Mesendoderm (in vitro differentiated cells): ENCODE data around the gene GCNT1.
"Not testable (repeated sequence)": the region's sequence is repeated elsewhere in the genome, so short reads cannot be mapped to it uniquely, and the experiment has no call there.

Experiments used
- DNase-seq: peaks from one replicate; pipeline ENCODE4 v3.0.0; 2013
- H2AK5ac ChIP-seq: 2 replicates; pipeline ENCODE4 v1.6.1; 2013; ENCODE audit warnings: low read length, inconsistent platforms
- H2BK120ac ChIP-seq: 2 replicates; pipeline ENCODE4 v1.6.1; 2013; ENCODE audit warnings: low read depth, mild to moderate bottlenecking, low read length, moderate library complexity, mixed read lengths
- H2BK15ac ChIP-seq: replicated peaks from 2 replicates; pipeline ENCODE4 v1.6.1; 2013; ENCODE audit warnings: low read depth, mild to moderate bottlenecking, moderate library complexity
- H2BK5ac ChIP-seq: 2 replicates; pipeline ENCODE4 v1.6.1; 2013; ENCODE audit warnings: low read length, inconsistent platforms
- H3K18ac ChIP-seq: 2 replicates; pipeline ENCODE4 v1.6.1; 2013; ENCODE audit warnings: mild to moderate bottlenecking, low read length, mixed read lengths
- H3K23ac ChIP-seq: one replicate; pipeline ENCODE4 v1.6.1; 2013; ENCODE audit warnings: low read length
- H3K27ac ChIP-seq: 2 replicates; pipeline ENCODE4 v1.5.1; 2013; ENCODE audit warnings: low read depth, mild to moderate bottlenecking, inconsistent platforms, low read length, moderate library complexity
- H3K27me3 ChIP-seq: 2 replicates; pipeline ENCODE4 v1.6.1; 2013; ENCODE audit warnings: low read length, control low read depth, mild to moderate bottlenecking, inconsistent platforms; ENCODE audit not compliant: insufficient read depth, poor library complexity
- H3K36me3 ChIP-seq: 2 replicates; pipeline ENCODE4 v1.6.1; 2013; ENCODE audit warnings: low read length, inconsistent platforms; ENCODE audit not compliant: control insufficient read depth, insufficient read depth
- H3K4ac ChIP-seq: one replicate; pipeline ENCODE4 v1.6.1; 2013; ENCODE audit warnings: low read depth, mild to moderate bottlenecking, low read length, moderate library complexity
- H3K4me1 ChIP-seq: 2 replicates; pipeline ENCODE4 v1.6.1; 2013; ENCODE audit warnings: low read depth, low read length, inconsistent platforms; ENCODE audit not compliant: control insufficient read depth
- H3K4me2 ChIP-seq: 2 replicates; pipeline ENCODE4 v1.6.1; 2013; ENCODE audit warnings: low read length
- H3K4me3 ChIP-seq: 2 replicates; pipeline ENCODE4 v1.5.1; 2013; ENCODE audit warnings: mild to moderate bottlenecking, low read length
- H3K56ac ChIP-seq: one replicate; pipeline ENCODE4 v1.6.1; 2013; ENCODE audit warnings: low read length
- H3K79me1 ChIP-seq: 2 replicates; pipeline ENCODE4 v1.6.1; 2013; ENCODE audit warnings: low read length, inconsistent platforms
- H3K79me2 ChIP-seq: 2 replicates; pipeline ENCODE4 v1.6.1; 2013; ENCODE audit warnings: mild to moderate bottlenecking, low read length; ENCODE audit not compliant: control insufficient read depth, insufficient read depth
- H3K9ac ChIP-seq: 2 replicates; pipeline ENCODE4 v1.6.1; 2013; ENCODE audit warnings: low read length, inconsistent platforms
- H4K5ac ChIP-seq: one replicate; pipeline ENCODE4 v1.6.1; 2013; ENCODE audit warnings: low read length
- H4K8ac ChIP-seq: one replicate; pipeline ENCODE4 v1.6.1; 2013; ENCODE audit warnings: low read depth, mild to moderate bottlenecking, control low read depth, low read length, moderate library complexity
- WGBS: extraction: QIAGEN DNeasy Blood & Tissue Kit; methylation state at CpG from one replicate; pipeline ENCODE4 v1.1.7; 2013; ENCODE audit warnings: low lambda C conversion rate, missing lambda C conversion rate; ENCODE audit not compliant: insufficient coverage; ENCODE audit errors: extremely low coverage; 5-methylcytosine and 5-hydroxymethylcytosine counted together

The GCNT1 gene

DNA sequence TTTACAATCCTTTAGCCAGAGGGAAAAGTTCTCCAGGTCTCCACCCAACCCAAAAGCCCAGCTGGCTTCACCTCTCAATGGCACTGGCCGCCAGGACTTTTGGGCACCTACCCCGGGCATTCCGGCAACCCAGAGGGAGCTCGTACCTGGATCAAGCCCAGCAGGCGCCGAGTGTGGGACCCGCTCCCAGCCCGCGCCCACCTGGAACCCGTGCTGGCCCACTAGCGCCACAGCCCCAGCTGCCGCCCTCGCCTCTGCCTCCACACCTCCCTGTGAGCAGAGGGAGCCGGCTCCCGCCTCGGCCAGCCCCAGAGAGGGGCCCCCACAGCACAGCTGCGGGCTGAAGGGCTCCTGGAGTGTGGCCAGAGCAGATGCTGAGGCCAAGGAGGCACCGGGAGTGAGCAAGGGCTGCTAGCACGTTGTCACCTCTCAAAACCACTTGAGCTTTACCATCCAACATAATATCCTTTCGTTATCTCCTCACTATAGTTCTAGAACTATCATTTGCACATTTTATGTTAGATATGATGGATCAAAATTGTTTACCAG lies 69.7 kb downstream of the GCNT1 start:
- Histone ChIP-seq H3K4me2 (no peak overlapping the region), H3K79me2 (no peaks in the 10 kb centered on the region), H3K4ac (no peak overlapping the region), H3K36me3 (no peaks in the 10 kb centered on the region), H2BK120ac (no peak overlapping the region), H4K8ac (no peak overlapping the region), H3K79me1 (no peaks in the 10 kb centered on the region), H3K4me3 (no peak overlapping the region), H2BK15ac (no peak overlapping the region), H3K27ac (no peak overlapping the region), H3K18ac (no peak overlapping the region), H4K5ac (no peak overlapping the region), H3K56ac (no peak overlapping the region), H3K4me1 (no peaks in the 10 kb centered on the region), H3K27me3 (no peaks in the 10 kb centered on the region), H2BK5ac (no peak overlapping the region), H3K9ac (no peak overlapping the region), H2AK5ac (no peak overlapping the region), H3K23ac (no peak overlapping the region)
- no CpG with 5 or more reads among the region's 20 CpGs for WGBS
- no peak for DNase-seq

DNA sequence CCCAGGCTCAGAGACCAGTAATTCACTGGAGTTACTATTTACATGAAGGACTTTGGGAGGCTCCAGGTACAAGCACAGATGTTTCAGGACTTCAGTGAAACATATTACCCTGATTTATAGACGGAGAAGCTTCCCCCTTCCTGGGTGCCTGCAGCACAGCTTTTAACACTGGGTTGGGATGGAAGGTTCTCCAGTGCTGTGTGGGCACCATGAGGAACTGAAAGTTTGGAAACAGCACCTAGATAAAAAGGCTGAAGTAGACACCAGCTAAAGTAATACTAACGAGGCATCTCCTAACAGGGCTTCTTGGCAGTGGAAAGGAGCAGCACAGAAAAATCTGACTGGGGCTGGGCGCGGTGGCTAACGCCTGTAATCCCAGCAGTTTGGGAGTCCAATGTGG lies 70.7 kb downstream of the GCNT1 start:
- Histone ChIP-seq H3K4me1 (peaks cover 2% of the 10 kb centered on the region), H3K27me3 (no peaks in the 10 kb centered on the region), H3K9ac (no peak overlapping the region), H3K4ac (no peak overlapping the region), H2BK5ac (no peak overlapping the region), H4K5ac (no peak overlapping the region), H3K36me3 (no peaks in the 10 kb centered on the region), H2AK5ac (no peak overlapping the region), H3K56ac (no peak overlapping the region), H4K8ac (no peak overlapping the region), H3K23ac (no peak overlapping the region), H3K18ac (no peak overlapping the region), H3K79me1 (no peaks in the 10 kb centered on the region), H3K4me3 (no peak overlapping the region), H3K4me2 (no peak overlapping the region), H3K27ac (no peak overlapping the region), H3K79me2 (no peaks in the 10 kb centered on the region), H2BK120ac (no peak overlapping the region), H2BK15ac (no peak overlapping the region)
- no CpG with 5 or more reads among the region's 5 CpGs for WGBS
- no peak for DNase-seq

DNA sequence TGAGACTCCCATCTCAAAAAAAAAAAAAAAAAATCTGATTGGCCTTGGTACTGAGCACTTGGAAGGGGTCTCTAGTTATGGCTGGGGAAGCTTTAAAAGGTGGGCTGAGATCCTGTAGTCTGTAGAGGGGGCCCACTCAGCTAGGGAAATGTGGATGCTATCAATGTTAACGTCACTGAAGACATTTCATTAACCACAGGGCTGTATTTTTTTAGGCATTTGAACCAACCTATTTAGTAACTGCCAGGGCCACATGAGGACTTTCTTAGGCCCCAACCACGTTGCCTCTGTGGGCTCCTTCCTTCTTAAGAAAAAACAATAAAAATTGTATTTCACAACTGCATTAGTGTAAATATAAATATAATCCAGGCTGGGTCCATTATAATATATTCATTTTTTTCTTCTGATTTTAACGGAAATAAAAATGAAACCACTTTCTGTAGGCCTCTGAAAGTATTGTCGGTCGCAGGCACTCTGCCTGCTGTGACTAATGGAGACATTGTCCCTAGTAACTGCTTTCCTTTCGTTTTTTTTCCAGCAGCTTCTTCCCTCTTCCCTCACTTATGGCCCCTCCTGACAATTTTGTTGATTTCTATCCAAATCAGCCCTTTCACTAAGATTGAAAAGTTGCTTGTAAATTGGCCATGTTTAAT lies 71.6 kb downstream of the GCNT1 start:
- Histone ChIP-seq H3K27me3 (no peaks in the 10 kb centered on the region), H2BK5ac (no peak overlapping the region), H3K4me2 (no peak overlapping the region), H4K5ac (no peak overlapping the region), H3K9ac (no peak overlapping the region), H2BK120ac (no peak overlapping the region), H3K36me3 (no peaks in the 10 kb centered on the region), H3K4me3 (no peak overlapping the region), H3K56ac (peak overlapping the region; percentile 36), H2BK15ac (no peak overlapping the region), H3K23ac (no peak overlapping the region), H3K18ac (no peak overlapping the region), H3K79me1 (no peaks in the 10 kb centered on the region), H3K79me2 (no peaks in the 10 kb centered on the region), H2AK5ac (no peak overlapping the region), H3K27ac (no peak overlapping the region), H4K8ac (no peak overlapping the region), H3K4ac (no peak overlapping the region), H3K4me1 (peaks cover 2% of the 10 kb centered on the region)
- no CpG with 5 or more reads among the region's 6 CpGs for WGBS
- no peak for DNase-seq

DNA sequence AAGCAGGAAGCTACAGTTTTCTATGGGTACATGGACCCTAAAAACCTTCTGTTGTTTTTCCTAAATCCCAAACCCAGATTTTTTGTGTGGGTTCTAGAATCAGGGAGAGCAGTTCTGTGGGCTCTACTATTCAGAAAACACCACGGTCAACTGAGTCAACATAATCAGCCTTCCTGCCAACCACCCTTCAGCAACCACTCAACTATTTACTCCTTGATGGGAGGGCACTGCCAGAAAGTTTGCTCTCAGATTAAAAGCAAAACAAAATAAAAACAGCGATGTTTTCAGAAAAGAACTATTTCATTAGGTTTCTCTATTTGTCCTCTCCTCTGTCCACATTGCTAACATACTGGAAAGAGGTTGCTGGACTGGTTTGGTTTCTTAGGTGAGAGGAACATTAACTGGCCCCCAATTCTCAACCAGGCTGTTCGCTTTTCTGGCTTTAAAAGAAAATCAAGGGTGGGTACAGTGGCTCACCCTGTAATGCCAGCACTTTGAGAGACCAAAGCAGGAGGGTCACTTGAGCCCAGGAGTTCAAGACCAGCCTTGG lies 72.3 kb downstream of the GCNT1 start:
- Histone ChIP-seq H3K23ac (no peak overlapping the region), H3K4me3 (no peak overlapping the region), H3K79me2 (no peaks in the 10 kb centered on the region), H2AK5ac (no peak overlapping the region), H3K56ac (peak overlapping the region; percentile 11), H4K5ac (no peak overlapping the region), H3K9ac (no peak overlapping the region), H2BK120ac (no peak overlapping the region), H4K8ac (no peak overlapping the region), H3K27me3 (no peaks in the 10 kb centered on the region), H3K4ac (no peak overlapping the region), H3K4me1 (peaks cover 2% of the 10 kb centered on the region), H3K79me1 (no peaks in the 10 kb centered on the region), H3K18ac (no peak overlapping the region), H2BK5ac (no peak overlapping the region), H3K27ac (no peak overlapping the region), H3K36me3 (no peaks in the 10 kb centered on the region), H2BK15ac (no peak overlapping the region), H3K4me2 (no peak overlapping the region)
- no peak for DNase-seq
- WGBS, result no CpG with 5 or more reads among the region's 3 CpGs

DNA sequence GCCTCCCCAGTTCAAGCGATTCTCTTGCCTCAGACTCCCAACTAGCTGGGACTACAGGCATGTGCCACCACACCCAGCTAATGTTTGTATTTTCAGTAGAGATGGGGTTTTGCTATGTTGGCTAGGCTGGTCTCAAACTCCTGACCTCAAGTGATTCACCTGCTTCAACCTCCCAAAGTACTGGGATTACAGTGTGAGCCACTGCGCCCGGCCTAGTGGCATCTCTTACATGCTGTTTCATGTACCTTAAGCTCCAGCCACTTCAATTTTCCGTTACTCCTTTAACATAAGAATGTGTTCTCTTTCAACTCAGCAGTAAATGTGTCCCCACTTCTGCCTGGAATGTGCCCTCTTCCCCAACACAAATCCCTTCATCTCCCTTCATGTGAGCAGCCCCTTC lies 73.9 kb downstream of the GCNT1 start:
- H2BK15ac ChIP-seq, H3K23ac ChIP-seq, H3K9ac ChIP-seq, H3K36me3 ChIP-seq, H4K8ac ChIP-seq, H2BK5ac ChIP-seq, H3K18ac ChIP-seq, H3K27me3 ChIP-seq, H3K56ac ChIP-seq, H4K5ac ChIP-seq, H3K27ac ChIP-seq, H3K79me1 ChIP-seq, H2AK5ac ChIP-seq, H3K79me2 ChIP-seq, H3K4me2 ChIP-seq, H3K4me3 ChIP-seq, H3K4ac ChIP-seq, H2BK120ac ChIP-seq, H3K4me1 ChIP-seq: not testable (repeated sequence)
- DNase-seq, result peak; percentile 46
- no CpG with 5 or more reads among the region's 4 CpGs for WGBS

DNA sequence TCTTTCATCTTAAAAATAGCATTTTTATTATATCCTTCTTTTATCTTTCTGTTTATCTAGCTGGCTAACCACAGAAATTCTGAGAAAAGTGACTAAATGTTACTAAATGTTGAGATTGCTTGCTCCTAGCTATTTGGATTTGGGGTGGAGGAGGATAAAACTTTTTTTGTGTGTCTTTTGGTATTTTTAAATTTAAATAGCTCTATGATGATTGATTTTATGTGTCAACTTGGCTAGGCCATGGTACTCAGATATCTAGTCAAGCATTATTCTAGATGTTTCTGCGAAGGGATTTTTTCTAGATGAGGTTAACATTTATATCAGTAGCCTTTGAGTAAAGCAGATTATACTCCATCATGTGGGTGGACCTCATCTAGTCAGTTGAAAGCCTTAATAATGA lies 75.0 kb downstream of the GCNT1 start:
- no peak overlapping the region for H2BK5ac ChIP-seq
- H3K23ac ChIP-seq, result no peak overlapping the region
- H3K4ac ChIP-seq, result no peak overlapping the region
- H3K79me1 ChIP-seq, result no peaks in the 10 kb centered on the region
- no peak overlapping the region for H3K18ac ChIP-seq
- no CpG with 5 or more reads among the region's 1 CpG for WGBS
- H3K27me3 ChIP-seq, result no peaks in the 10 kb centered on the region
- DNase-seq, result no peak
- no peak overlapping the region for H4K8ac ChIP-seq
- H3K4me3 ChIP-seq, result no peak overlapping the region
- H2BK15ac ChIP-seq, result no peak overlapping the region
- no peak overlapping the region for H2AK5ac ChIP-seq
- H3K56ac ChIP-seq, result no peak overlapping the region
- H3K36me3 ChIP-seq, result no peaks in the 10 kb centered on the region
- no peak overlapping the region for H4K5ac ChIP-seq
- H3K4me2 ChIP-seq, result no peak overlapping the region
- H3K27ac ChIP-seq, result no peak overlapping the region
- peaks cover 2% of the 10 kb centered on the region for H3K4me1 ChIP-seq
- H3K9ac ChIP-seq, result no peak overlapping the region
- no peaks in the 10 kb centered on the region for H3K79me2 ChIP-seq
- no peak overlapping the region for H2BK120ac ChIP-seq
